TTC549 (cell line): Measurements from ENCODE around the gene KLK2.

Experiments used
- FAIRE-seq: peaks from 2 replicates; lab custom pipeline; 2012; peaks lifted over from hg19 to GRCh38; lab: Jason Lieb, UNC

KLK2 gene

GRCh38 chr19:50873056-50873455 lies at the start of gene KLK2:
TSS of gene KLK2 (plus strand) at chr19:50873439. CDS start at chr19:50873474, 35 bp downstream.
- no peak for FAIRE-seq

GRCh38 chr19:50826492-50827240 lies 46.6 kb upstream of the KLK2 start:
- no peak for FAIRE-seq

GRCh38 chr19:50827476-50827875 lies 45.8 kb upstream of the KLK2 start:
- no peak for FAIRE-seq

GRCh38 chr19:50829801-50830200 lies 43.4 kb upstream of the KLK2 start:
- no peak for FAIRE-seq

- no peak for FAIRE-seq
Measured at GRCh38 chr19:50830266-50831025, 42.8 kb upstream of the KLK2 start.

GRCh38 chr19:50831026-50831396 lies 42.2 kb upstream of the KLK2 start:
- no peak for FAIRE-seq

GRCh38 chr19:50832666-50833065 lies 40.6 kb upstream of the KLK2 start:
- no peak for FAIRE-seq

GRCh38 chr19:50833117-50833801 lies 40.0 kb upstream of the KLK2 start, which contains the start of gene KLK15:
TSS of gene KLK15 (minus strand) at chr19:50833574. CDS start at chr19:50831492, 2,082 bp downstream.
- FAIRE-seq = no peak

GRCh38 chr19:50833802-50834167 lies 39.5 kb upstream of the KLK2 start:
- no peak for FAIRE-seq

- FAIRE-seq = no peak
Measured at GRCh38 chr19:50835103-50835784, 38.0 kb upstream of the KLK2 start.

- no peak for FAIRE-seq
Measured at GRCh38 chr19:50835785-50836542, 37.3 kb upstream of the KLK2 start.

GRCh38 chr19:50836543-50837195 lies 36.6 kb upstream of the KLK2 start:
- FAIRE-seq = no peak

GRCh38 chr19:50837300-50837699 lies 35.9 kb upstream of the KLK2 start:
- no peak for FAIRE-seq

GRCh38 chr19:50838239-50838638 lies 35.0 kb upstream of the KLK2 start:
- FAIRE-seq = no peak

- no peak for FAIRE-seq
Measured at GRCh38 chr19:50839712-50840655, 33.3 kb upstream of the KLK2 start.

- FAIRE-seq = no peak
Measured at GRCh38 chr19:50842130-50842529, 31.1 kb upstream of the KLK2 start.

- FAIRE-seq = no peak
Measured at GRCh38 chr19:50843205-50843604, 30.0 kb upstream of the KLK2 start.

GRCh38 chr19:50843701-50844221 lies 29.5 kb upstream of the KLK2 start:
- FAIRE-seq = no peak

GRCh38 chr19:50844296-50844935 lies 28.8 kb upstream of the KLK2 start:
- no peak for FAIRE-seq
